Spleen (tissue), 7 donors: ENCODE results near the gene COL26A1.

Source experiments
- POLR2A ChIP-seq, 3 donors: fragments of 450-650 bp; IDR thresholded peaks; one replicate each; pipeline ENCODE4 v1.5.1; 2017; ENCODE audit warnings: antibody characterized with exemption in 3 of 3, mild to moderate bottlenecking in 1 of 3
- POLR2AphosphoS5 ChIP-seq, 3 donors: sonication (generic); formaldehyde crosslinking; IDR thresholded peaks; one replicate each; pipeline ENCODE4 v1.5.1; 2017; ENCODE audit warnings: antibody characterized with exemption in 3 of 3
- TF ChIP-seq, protein P1 (sequence below), 11 experiments: fragments of 200-600 bp in 7 of 11; fragments of 450-650 bp in 4 of 11; sonication (generic) in 4 of 11; IDR thresholded peaks in 8 of 11; conservative IDR thresholded peaks in 3 of 11; 1 replicate in 7 of 11; 2 replicates in 4 of 11; pipeline versions ENCODE4 v1.4.0 to v1.8.0; 2016 to 2021; ENCODE audit warnings: antibody characterized with exemption in 11 of 11, inconsistent platforms in 4 of 11, mild to moderate bottlenecking in 1 of 11
- donor health status: DM: no; HTN: no; CAD: no; lungs with moderate emphysema.
- donor health status: DM: no; HTN: no; CAD: no.
- donor health status: DM: no; HTN: no; CAD: no.

DNA sequence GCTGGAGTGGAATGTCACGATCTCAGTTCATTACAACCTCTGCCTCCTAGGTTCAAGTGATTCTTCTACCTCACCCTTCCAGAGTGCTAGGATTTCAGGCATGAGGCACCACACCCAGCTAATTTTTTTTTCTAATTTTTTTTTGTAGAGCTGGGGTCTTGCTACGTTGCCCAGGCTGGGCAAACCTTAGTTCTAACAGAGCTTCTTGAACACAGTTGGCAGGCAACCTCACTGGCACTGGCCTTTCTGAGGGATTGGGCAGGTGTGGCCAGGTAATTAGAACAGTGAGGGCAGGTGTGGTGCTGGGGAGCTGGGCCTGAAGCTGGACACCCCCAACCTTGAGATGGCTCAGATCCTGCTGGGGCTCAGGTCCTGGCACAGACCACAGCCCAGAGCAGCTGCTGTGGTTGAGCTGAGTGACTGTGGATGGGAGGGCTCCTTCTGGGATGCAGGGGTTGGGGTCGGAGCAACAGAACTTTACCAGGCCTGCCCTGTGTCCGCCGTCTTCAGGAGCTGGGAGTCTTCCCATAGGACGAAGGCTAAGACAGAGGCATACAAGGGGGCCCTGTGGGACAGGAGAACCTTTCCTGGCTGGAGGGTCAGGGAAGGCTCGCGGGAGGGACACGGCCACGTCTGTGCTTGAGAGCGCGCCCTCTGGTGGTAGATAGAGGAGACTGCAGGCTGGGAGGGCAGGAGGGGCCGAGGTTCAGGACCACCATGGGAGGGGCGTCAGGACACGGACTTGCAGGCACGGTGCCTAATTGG lies 48.2 kb downstream of the COL26A1 start:
- TF ChIP-seq POLR2AphosphoS5 (IDR thresholded peaks at IDR 0.05): no peak
- TF ChIP-seq, protein P1, sequence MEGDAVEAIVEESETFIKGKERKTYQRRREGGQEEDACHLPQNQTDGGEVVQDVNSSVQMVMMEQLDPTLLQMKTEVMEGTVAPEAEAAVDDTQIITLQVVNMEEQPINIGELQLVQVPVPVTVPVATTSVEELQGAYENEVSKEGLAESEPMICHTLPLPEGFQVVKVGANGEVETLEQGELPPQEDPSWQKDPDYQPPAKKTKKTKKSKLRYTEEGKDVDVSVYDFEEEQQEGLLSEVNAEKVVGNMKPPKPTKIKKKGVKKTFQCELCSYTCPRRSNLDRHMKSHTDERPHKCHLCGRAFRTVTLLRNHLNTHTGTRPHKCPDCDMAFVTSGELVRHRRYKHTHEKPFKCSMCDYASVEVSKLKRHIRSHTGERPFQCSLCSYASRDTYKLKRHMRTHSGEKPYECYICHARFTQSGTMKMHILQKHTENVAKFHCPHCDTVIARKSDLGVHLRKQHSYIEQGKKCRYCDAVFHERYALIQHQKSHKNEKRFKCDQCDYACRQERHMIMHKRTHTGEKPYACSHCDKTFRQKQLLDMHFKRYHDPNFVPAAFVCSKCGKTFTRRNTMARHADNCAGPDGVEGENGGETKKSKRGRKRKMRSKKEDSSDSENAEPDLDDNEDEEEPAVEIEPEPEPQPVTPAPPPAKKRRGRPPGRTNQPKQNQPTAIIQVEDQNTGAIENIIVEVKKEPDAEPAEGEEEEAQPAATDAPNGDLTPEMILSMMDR (IDR thresholded peaks at IDR 0.05 in 8 of 11, conservative IDR thresholded peaks at IDR 0.05 in 3 of 11): peak; percentile 73 to 92 (median 84)
- no peak for TF ChIP-seq POLR2A (IDR thresholded peaks at IDR 0.05)
